K562 (cell line): Measurements from ENCODE around the gene HDAC3. TPM values are rescaled to one million over a fixed set of nuclear protein-coding genes. Genes with fewer than 3 reads are reported as not detected.

ENCODE experiments used
- ATAC-seq: fragments of 200-7000 bp; cut with Tn5 transposase; 3 replicates; pipeline ENCODE4 v1.9.1; 2020; ENCODE audit warnings: moderate library complexity
- BruUV-seq: library from RNA; stranded (reverse); fragments of 400-500 nt; replicated peaks from 2 replicates; lab custom pipeline; 2021; lab: Mats Ljungman, UMichigan
- CTCF ChIA-PET: fragments of 300-600 bp; formaldehyde crosslinking; extraction: SDS; loops from one replicate; lab custom pipeline; 2021; ENCODE audit warnings: low intra/inter-chr PET ratio; lab: Yijun Ruan, JAX
- POLR2A ChIA-PET: fragments of 300-600, 350-650 bp; sonication (Branson Sonifier 250); formaldehyde crosslinking; extraction: SDS; loops from one replicate; lab custom pipeline; 2021; ENCODE audit warnings: antibody characterized with exemption, inconsistent platforms; lab: Yijun Ruan, JAX
- DNase-seq, 4 experiments: peaks; one replicate each; pipeline versions ENCODE4 v3.0.0 to v3.0.0-alpha.2; 2011 to 2018; ENCODE audit warnings: low spot score in 3 of 4, mixed read lengths in 3 of 4; ENCODE audit errors: extremely low read depth in 1 of 4
- FAIRE-seq: peaks from 2 replicates; lab custom pipeline; 2011; peaks lifted over from hg19 to GRCh38; lab: Jason Lieb, UNC
- H2AFZ ChIP-seq: 2 replicates; pipeline ENCODE4 v1.6.0; 2011; ENCODE audit warnings: low read depth, low read length, control low read depth, inconsistent platforms
- H3K27ac ChIP-seq: fragments of 200-600 bp; 3 replicates; pipeline ENCODE4 v1.8.0; 2011; ENCODE audit warnings: low read depth, mild to moderate bottlenecking, control low read depth, inconsistent platforms, low read length, moderate library complexity, mixed read lengths; ENCODE audit errors: extremely low read depth
- H3K27me3 ChIP-seq, 2 experiments: fragments of 300-600 bp in 1 of 2; 2 replicates in 1 of 2; 3 replicates in 1 of 2; pipeline versions ENCODE4 v1.6.0 to v1.8.0; 2011; ENCODE audit warnings: inconsistent platforms in 2 of 2, low read length in 2 of 2, mild to moderate bottlenecking in 1 of 2, mixed read lengths in 1 of 2, moderate library complexity in 1 of 2; ENCODE audit not compliant: control insufficient read depth in 2 of 2, insufficient read depth in 2 of 2
- H3K36me3 ChIP-seq: fragments of 300-600 bp; 3 replicates; pipeline ENCODE4 v1.8.0; 2011; ENCODE audit warnings: mild to moderate bottlenecking, low read length, inconsistent platforms; ENCODE audit not compliant: control insufficient read depth, insufficient read depth
- H3K4me1 ChIP-seq, 2 experiments: fragments of 200-600 bp in 1 of 2; replicated peaks in 1 of 2; 2 replicates in 1 of 2; 3 replicates in 1 of 2; pipeline versions ENCODE4 v1.5.1 to v1.8.0; 2011; ENCODE audit warnings: inconsistent platforms in 2 of 2, low read length in 2 of 2, mild to moderate bottlenecking in 1 of 2, mixed read lengths in 1 of 2, moderate library complexity in 1 of 2; ENCODE audit not compliant: control insufficient read depth in 2 of 2, insufficient read depth in 2 of 2
- H3K4me2 ChIP-seq: 2 replicates; pipeline ENCODE4 v1.6.1; 2011; ENCODE audit warnings: low read length, control low read depth, inconsistent platforms, mixed read lengths; ENCODE audit not compliant: insufficient read depth
- H3K4me3 ChIP-seq: fragments of 200-600 bp; sonication (generic), shearing (Covaris generic); 2 replicates; pipeline ENCODE4 v1.5.1; 2016; ENCODE audit warnings: control low read depth, inconsistent platforms
- H3K79me2 ChIP-seq: fragments of 200-600 bp; 3 replicates; pipeline ENCODE4 v1.8.0; 2011; ENCODE audit warnings: low read length, inconsistent platforms; ENCODE audit not compliant: control insufficient read depth, insufficient read depth
- H3K9ac ChIP-seq, 2 experiments: 2 replicates each; pipeline versions ENCODE4 v1.6.0 to v1.6.1; 2011; ENCODE audit warnings: low read depth in 2 of 2, low read length in 2 of 2, control low read depth in 1 of 2, inconsistent platforms in 1 of 2, mild to moderate bottlenecking in 1 of 2, mixed read lengths in 1 of 2; ENCODE audit not compliant: insufficient read depth in 1 of 2
- H3K9me1 ChIP-seq: one replicate; pipeline ENCODE4 v1.6.0; 2011; ENCODE audit warnings: inconsistent platforms, mild to moderate bottlenecking, low read length, moderate library complexity; ENCODE audit not compliant: control insufficient read depth, insufficient read depth
- H3K9me3 ChIP-seq: replicated peaks from 2 replicates; pipeline ENCODE4 v1.5.1; 2011; ENCODE audit warnings: low read depth, low read length, inconsistent platforms; ENCODE audit not compliant: control insufficient read depth, insufficient read depth
- H4K20me1 ChIP-seq: replicated peaks from 2 replicates; pipeline ENCODE4 v1.6.1; 2011; ENCODE audit warnings: low read length, inconsistent platforms, mixed read lengths; ENCODE audit not compliant: control insufficient read depth, insufficient read depth
- ARHGAP35 ChIP-seq: fragments of 450-650 bp; IDR thresholded peaks from 2 replicates; pipeline ENCODE4 v1.6.1; 2018; ENCODE audit not compliant: partially characterized antibody
- CBFA2T2 ChIP-seq: fragments of 450-650 bp; conservative IDR thresholded peaks from 2 replicates; pipeline ENCODE4 v1.6.1; 2017; ENCODE audit warnings: mild to moderate bottlenecking
- CBX5 ChIP-seq: IDR thresholded peaks from 2 replicates; pipeline ENCODE4 v1.6.1; 2014; ENCODE audit warnings: low read depth, borderline replicate concordance
- CC2D1A ChIP-seq: fragments of 450-650 bp; IDR thresholded peaks from 2 replicates; pipeline ENCODE4 v1.6.1; 2017; ENCODE audit warnings: mild to moderate bottlenecking
- CREB1 ChIP-seq, 2 experiments: sonication (generic) in 1 of 2; formaldehyde crosslinking in 1 of 2; IDR thresholded peaks; 2 replicates each; pipeline versions ENCODE4 v1.6.1 to v1.8.0; 2012 to 2022; ENCODE audit warnings: inconsistent platforms in 1 of 2, mild to moderate bottlenecking in 1 of 2, missing genetic modification reagents in 1 of 2, moderate library complexity in 1 of 2
- DPF2 ChIP-seq: fragments of 450-650 bp; IDR thresholded peaks from 2 replicates; pipeline ENCODE4 v1.6.1; 2016
- ETV1 ChIP-seq: fragments of 450-650 bp; conservative IDR thresholded peaks from 2 replicates; pipeline ENCODE4 v1.6.1; 2016; ENCODE audit warnings: missing genetic modification characterization, control low read depth, low read depth, missing compliant biosample characterization
- NCOR1 ChIP-seq: fragments of 450-650 bp; IDR thresholded peaks from 2 replicates; pipeline ENCODE4 v1.6.1; 2016; ENCODE audit warnings: mild to moderate bottlenecking, moderate library complexity
- NR2C2 ChIP-seq, 2 experiments: fragments of 200-800 bp in 1 of 2; sonication (Bioruptor generic) in 1 of 2; sonication (generic) in 1 of 2; formaldehyde crosslinking in 1 of 2; IDR thresholded peaks; 2 replicates each; pipeline versions ENCODE4 v1.6.1 to v1.8.0; 2016 to 2022; ENCODE audit warnings: mild to moderate bottlenecking in 1 of 2, missing compliant biosample characterization in 1 of 2, missing genetic modification characterization in 1 of 2, missing genetic modification reagents in 1 of 2
- NRF1 ChIP-seq, 2 experiments: fragments of 450-650 bp; IDR thresholded peaks in 1 of 2; conservative IDR thresholded peaks in 1 of 2; 2 replicates each; pipeline ENCODE4 v1.6.1; 2014; ENCODE audit warnings: mild to moderate bottlenecking in 2 of 2
- SMARCE1 ChIP-seq: fragments of 450-650 bp; IDR thresholded peaks from 2 replicates; pipeline ENCODE4 v1.7.1; 2016; ENCODE audit warnings: mild to moderate bottlenecking
- TAL1 ChIP-seq: fragments of 450-650 bp; IDR thresholded peaks from 2 replicates; pipeline ENCODE4 v1.6.1; 2016; ENCODE audit warnings: mild to moderate bottlenecking
- TRIM28 ChIP-seq: fragments of 450-650 bp; IDR thresholded peaks from 2 replicates; pipeline ENCODE4 v1.6.1; 2017
- WGBS: fragments of 100-300 bp; shearing (Covaris generic); methylation state at CpG from one replicate; pipeline ENCODE4 v1.1.6; 2016; ENCODE audit warnings: low coverage, mixed read lengths; ENCODE audit not compliant: insufficient coverage; ENCODE audit errors: missing lambda C conversion rate; 5-methylcytosine and 5-hydroxymethylcytosine counted together
- in situ Hi-C: fragments of 300-500 bp; cut with MboI; formaldehyde crosslinking; loops from 4 replicates; pipeline ENCODE4 v1.15.0; 2018; ENCODE audit warnings: inconsistent platforms, mixed read lengths
- intact Hi-C: fragments of 100-400 bp; cut with micrococcal nuclease; formaldehyde crosslinking; loops from 2 replicates; pipeline ENCODE4 v1.14.2; 2022
- polyA plus RNA-seq, 8 experiments: library from polyadenylated mRNA; depleted of rRNA in 4 of 8; stranded (reverse) in 5 of 8; unstranded in 3 of 8; fragments of >200 nt; fragmentation: Nextera tagmentation in 2 of 8; fragmentation: Illumina TruSeq in 1 of 8; extraction: Ambion mirVana in 2 of 8; extraction: Trizol in 1 of 8; gene quantifications; 2 replicates each; pipeline versions ENCODE4 v1.2.1 to v1.2.3, GENCODE V29; 2011 to 2014; ENCODE audit warnings: inconsistent platforms in 1 of 8, missing spikeins in 1 of 8
- total RNA-seq, 7 experiments: library from RNA; depleted of rRNA in 6 of 7; stranded (reverse); fragments of >200 nt in 6 of 7; fragmentation: Illumina TruSeq in 2 of 7; extraction: Trizol in 2 of 7; gene quantifications; 2 replicates each; pipeline versions ENCODE4 v1.2.1 to v1.2.3, GENCODE V29; 2011 to 2021; ENCODE audit warnings: low replicate concordance in 1 of 7
- TF ChIP-seq, protein P1 (sequence below): fragments of 250-450 bp; sonication (Bioruptor Pico); IDR thresholded peaks from 2 replicates; pipeline ENCODE4 v1.4.0; 2020; ENCODE audit warnings: mild to moderate bottlenecking
- TF ChIP-seq, protein P2 (sequence below): fragments of 250-450 bp; sonication (Bioruptor Pico); IDR thresholded peaks from 2 replicates; pipeline ENCODE4 v1.8.0; 2021; ENCODE audit warnings: borderline replicate concordance, mild to moderate bottlenecking, moderate library complexity; ENCODE audit not compliant: poor library complexity, severe bottlenecking
- TF ChIP-seq, protein P3 (sequence below): conservative IDR thresholded peaks from 2 replicates; pipeline ENCODE4 v1.6.1; 2011; ENCODE audit warnings: low read depth, mild to moderate bottlenecking, low read length; ENCODE audit not compliant: control insufficient read depth

Gene HDAC3
- total and polyA plus RNA-seq, 9 of the 15 experiments (the other 6 are each of a cell fraction or from before 2014, with no cell fraction given): 89.7 to 191 (median 119) TPM

DNA sequence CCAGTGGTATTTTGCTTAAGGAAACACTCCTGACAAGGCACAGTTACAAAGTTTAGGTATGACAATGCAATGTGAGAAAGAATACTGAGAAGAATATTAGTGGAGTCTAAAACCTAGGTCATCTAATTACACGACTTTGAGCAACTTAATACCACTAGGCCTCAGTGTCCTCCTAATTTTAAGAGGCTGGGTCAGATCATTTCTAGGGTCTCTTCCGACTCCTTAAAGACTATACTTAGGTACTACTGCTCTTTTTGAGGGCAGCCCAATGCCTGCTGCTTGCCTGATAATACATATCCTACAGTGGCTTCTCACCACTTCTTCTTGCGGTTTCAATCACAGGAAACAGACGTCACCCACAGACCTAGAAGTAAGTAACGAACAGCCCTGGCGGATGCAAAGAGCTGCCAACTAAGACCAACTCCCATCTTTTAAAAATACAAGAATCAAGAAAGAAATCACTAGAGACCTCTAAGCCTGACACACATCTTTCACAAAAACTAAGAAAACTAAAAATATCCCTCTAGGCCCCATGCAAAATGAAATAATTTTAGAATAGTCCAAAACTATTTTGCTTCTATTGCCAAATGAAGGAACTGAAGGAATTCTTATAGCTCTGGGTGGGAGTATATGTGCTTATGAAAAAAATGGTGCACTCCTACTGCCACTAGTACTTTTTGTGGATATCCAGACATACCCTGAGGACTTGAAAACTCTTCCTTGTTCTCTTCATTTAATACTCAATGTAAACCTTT is 30.9 kb downstream of the HDAC3 start:
- 0 out of 2 replicates have a peak, but pooled peaks cover 4% of the 10 kb centered on the region for H4K20me1 ChIP-seq
- H3K4me1 ChIP-seq: peaks cover 9 to 54% of the 10 kb centered on the region in 2 experiments; a peak in 4 of 5 replicates
- no peaks in the 10 kb centered on the region for H3K9me1 ChIP-seq
- H3K79me2 ChIP-seq: peaks cover 99% of the 10 kb centered on the region
- peaks cover 52% of the 10 kb centered on the region for H3K36me3 ChIP-seq
- in situ Hi-C loops (no loop called here), intact Hi-C loops (loop anchor here (1.0 to 2.0 kb wide), 2 partner anchors 8 to 13 kb away; partner anchors contain the start of gene DIAPH1)
- H3K4me2 ChIP-seq: peak overlapping the region; percentile 66
- CTCF ChIA-PET: no interaction called here
- no peaks in the 10 kb centered on the region for H3K9me3 ChIP-seq
- 0% methylated on average over 6 of the region's 6 CpGs for WGBS
- BruUV-seq: no TSS peak
- H3K4me3 ChIP-seq: no peak overlapping the region
- FAIRE-seq: peak; percentile 97
- ATAC-seq: peak; percentile 86
- peak overlapping the region in 1 of 2 experiments; percentile 51; a peak in 2 of 4 replicates for H3K9ac ChIP-seq
- POLR2A ChIA-PET: interaction anchor here (0.5 to 2.1 kb wide), 5 partner anchors 9 to 91 kb away, joined by 3 to 17 read pairs (median 7); no protein-coding TSS in a partner anchor
- peak in 3 of 4 experiments; percentile 17 to 93 (median 73) for DNase-seq
- no peaks in the 10 kb centered on the region for H3K27me3 ChIP-seq
- no peak overlapping the region for H2AFZ ChIP-seq
- peak overlapping the region; percentile 86 for H3K27ac ChIP-seq
- peak; percentile 85 for TF ChIP-seq CC2D1A
- no peak for TF ChIP-seq ARHGAP35
- TF ChIP-seq DPF2: peak; percentile 96
- peak; percentile 93 for TF ChIP-seq TAL1
- TF ChIP-seq, protein P1, sequence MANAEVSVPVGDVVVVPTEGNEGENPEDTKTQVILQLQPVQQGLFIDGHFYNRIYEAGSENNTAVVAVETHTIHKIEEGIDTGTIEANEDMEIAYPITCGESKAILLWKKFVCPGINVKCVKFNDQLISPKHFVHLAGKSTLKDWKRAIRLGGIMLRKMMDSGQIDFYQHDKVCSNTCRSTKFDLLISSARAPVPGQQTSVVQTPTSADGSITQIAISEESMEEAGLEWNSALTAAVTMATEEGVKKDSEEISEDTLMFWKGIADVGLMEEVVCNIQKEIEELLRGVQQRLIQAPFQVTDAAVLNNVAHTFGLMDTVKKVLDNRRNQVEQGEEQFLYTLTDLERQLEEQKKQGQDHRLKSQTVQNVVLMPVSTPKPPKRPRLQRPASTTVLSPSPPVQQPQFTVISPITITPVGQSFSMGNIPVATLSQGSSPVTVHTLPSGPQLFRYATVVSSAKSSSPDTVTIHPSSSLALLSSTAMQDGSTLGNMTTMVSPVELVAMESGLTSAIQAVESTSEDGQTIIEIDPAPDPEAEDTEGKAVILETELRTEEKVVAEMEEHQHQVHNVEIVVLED (CRISPR knock-in tag): no peak
- TF ChIP-seq NCOR1: peak; percentile 90
- peak; percentile 99 for TF ChIP-seq TRIM28
- peak; percentile 99 for TF ChIP-seq ETV1
- no peak for TF ChIP-seq NR2C2 (CRISPR knock-in tag; IDR thresholded peaks at IDR 0.05)
- peak; percentile 30; the same call in 1 of the 2 replicates for TF ChIP-seq NR2C2 (tag; IDR thresholded peaks at IDR 0.05)
- 0 out of 2 replicates have a peak, but pooled peaks have one; percentile 74 for TF ChIP-seq CBX5
- TF ChIP-seq, protein P2, sequence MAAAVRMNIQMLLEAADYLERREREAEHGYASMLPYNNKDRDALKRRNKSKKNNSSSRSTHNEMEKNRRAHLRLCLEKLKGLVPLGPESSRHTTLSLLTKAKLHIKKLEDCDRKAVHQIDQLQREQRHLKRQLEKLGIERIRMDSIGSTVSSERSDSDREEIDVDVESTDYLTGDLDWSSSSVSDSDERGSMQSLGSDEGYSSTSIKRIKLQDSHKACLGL (CRISPR knock-in tag): no peak
- TF ChIP-seq, protein P3, sequence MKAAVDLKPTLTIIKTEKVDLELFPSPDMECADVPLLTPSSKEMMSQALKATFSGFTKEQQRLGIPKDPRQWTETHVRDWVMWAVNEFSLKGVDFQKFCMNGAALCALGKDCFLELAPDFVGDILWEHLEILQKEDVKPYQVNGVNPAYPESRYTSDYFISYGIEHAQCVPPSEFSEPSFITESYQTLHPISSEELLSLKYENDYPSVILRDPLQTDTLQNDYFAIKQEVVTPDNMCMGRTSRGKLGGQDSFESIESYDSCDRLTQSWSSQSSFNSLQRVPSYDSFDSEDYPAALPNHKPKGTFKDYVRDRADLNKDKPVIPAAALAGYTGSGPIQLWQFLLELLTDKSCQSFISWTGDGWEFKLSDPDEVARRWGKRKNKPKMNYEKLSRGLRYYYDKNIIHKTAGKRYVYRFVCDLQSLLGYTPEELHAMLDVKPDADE: 0 out of 2 replicates have a peak, but pooled peaks have one; percentile 43
- TF ChIP-seq SMARCE1: peak; percentile 96
- peak; percentile 92 for TF ChIP-seq CBFA2T2
- peak; percentile 75 for TF ChIP-seq CREB1 (IDR thresholded peaks at IDR 0.05)
- TF ChIP-seq CREB1 (CRISPR knock-in tag; IDR thresholded peaks at IDR 0.05): no peak
- 0 out of 4 replicates have a peak, but pooled peaks of 1 of the 2 experiments have one; percentile 19 for TF ChIP-seq NRF1 (conservative IDR thresholded peaks at IDR 0.05 in 1 of 2, IDR thresholded peaks at IDR 0.05 in 1 of 2)
